Measurements from ENCODE around the gene MED15. TPM values are rescaled to one million over a fixed set of nuclear protein-coding genes. Genes with fewer than 3 reads are reported as not detected.

The MED15 gene
- total and polyA plus RNA-seq, 10 of the 15 experiments (the other 5 are each of a cell fraction or from before 2014, with no cell fraction given): 1.4 to 75.2 (median 26.9) TPM

- H2AFZ ChIP-seq (ENCODE audit: control insufficient read depth, low read depth, low read length): no peak overlapping the region
- BruUV-seq (replicated peaks): no TSS peak
- ATAC-seq (no peak), FAIRE-seq (no peak), DNase-seq (ENCODE audit: low read depth, low spot score) (no peak)
- H3K79me2 ChIP-seq (ENCODE audit: control insufficient read depth, insufficient read depth, low read length): no peaks in the 10 kb centered on the region
- H3K4me2 ChIP-seq (ENCODE audit: control insufficient read depth, insufficient read depth): no peak overlapping the region
- in situ Hi-C loops (cut with MboI) (no loop called here), intact Hi-C loops (cut with micrococcal nuclease; ENCODE audit: unreplicated experiment) (no loop called here)
- no peaks in the 10 kb centered on the region for H3K9me3 ChIP-seq (replicated peaks; ENCODE audit: control insufficient read depth, insufficient read depth, low read length)
- H3K4me1 ChIP-seq (ENCODE audit: control insufficient read depth, insufficient read depth, low read length): peaks cover 7% of the 10 kb centered on the region
- no peak overlapping the region for H3K4me3 ChIP-seq
- POLR2A ChIA-PET: no interaction called here
- H4K20me1 ChIP-seq (ENCODE audit: control insufficient read depth, insufficient read depth): no peaks in the 10 kb centered on the region
- RAD21 ChIA-PET (ENCODE audit: unreplicated experiment): no interaction called here
- H3K27me3 ChIP-seq (replicated peaks in 1 of 2; ENCODE audit: control insufficient read depth in 2 of 2, insufficient read depth in 2 of 2, low read length in 1 of 2): no peaks in the 10 kb centered on the region
- H3K36me3 ChIP-seq (ENCODE audit: control insufficient read depth in 2 of 2, insufficient read depth in 2 of 2, low read length in 1 of 2): no peaks in the 10 kb centered on the region
- TF ChIP-seq CUX1 (IDR thresholded peaks at IDR 0.05; ENCODE audit: insufficient replicate concordance, low read depth, low read length) (no peak), CBFB (IDR thresholded peaks at IDR 0.05; ENCODE audit: low read depth) (no peak), RUNX3 (IDR thresholded peaks at IDR 0.05; ENCODE audit: low read length) (no peak), CBX5 (IDR thresholded peaks at IDR 0.05; ENCODE audit: low read depth) (no peak), ATF2 (IDR thresholded peaks at IDR 0.05; ENCODE audit: low read length) (no peak), STAT3 (IDR thresholded peaks at IDR 0.05; ENCODE audit: low read depth, low read length) (no peak), POU2F2 (IDR thresholded peaks at IDR 0.05; ENCODE audit: borderline replicate concordance, low read depth, low read length) (no peak), BMI1 (IDR thresholded peaks at IDR 0.05; ENCODE audit: borderline replicate concordance) (no peak), NFXL1 (IDR thresholded peaks at IDR 0.05; ENCODE audit: borderline replicate concordance) (no peak), ETV6 (conservative IDR thresholded peaks at IDR 0.05 in 1 of 2, IDR thresholded peaks at IDR 0.05 in 1 of 2; ENCODE audit: borderline replicate concordance in 1 of 2, low read depth in 1 of 2) (no peak), MEF2B (IDR thresholded peaks at IDR 0.05; ENCODE audit: partially characterized antibody, poor library complexity, severe bottlenecking) (no peak), CREB1 (IDR thresholded peaks at IDR 0.05; ENCODE audit: low read depth) (no peak), TBL1XR1 (IDR thresholded peaks at IDR 0.05; ENCODE audit: low read depth, low read length) (no peak)
- H3K9ac ChIP-seq (ENCODE audit: control insufficient read depth, insufficient read depth, low read length): no peak overlapping the region
- no peak overlapping the region for H3K27ac ChIP-seq (ENCODE audit: control insufficient read depth, insufficient read depth)
- WGBS (ENCODE audit: insufficient coverage, insufficient replicate concordance, low lambda C conversion rate, missing lambda C conversion rate): 51% methylated on average over 10 of the region's 10 CpGs
- SMC1A ChIA-PET (ENCODE audit: uncharacterized antibody, unreplicated experiment): no interaction called here
- CTCF ChIA-PET: no interaction called here
Measured at GRCh38 chr22:20630873-20631617, 123.6 kb downstream of the MED15 start.

All from GM12878 (cell line).